A549 treated with Mapracorat at 1 μM for 4 hours (cell line): ENCODE data around the gene PRSS37. TPM values are rescaled to one million over a fixed set of nuclear protein-coding genes. Genes with fewer than 3 reads are reported as not detected.

ENCODE experiments used
- total RNA-seq: library from RNA; stranded (reverse); fragments of 200-300 nt; extraction: Qiagen RNA extraction; gene quantifications from 5 replicates; pipeline ENCODE4 v1.2.3, GENCODE V29; 2022

The PRSS37 gene, protein sequence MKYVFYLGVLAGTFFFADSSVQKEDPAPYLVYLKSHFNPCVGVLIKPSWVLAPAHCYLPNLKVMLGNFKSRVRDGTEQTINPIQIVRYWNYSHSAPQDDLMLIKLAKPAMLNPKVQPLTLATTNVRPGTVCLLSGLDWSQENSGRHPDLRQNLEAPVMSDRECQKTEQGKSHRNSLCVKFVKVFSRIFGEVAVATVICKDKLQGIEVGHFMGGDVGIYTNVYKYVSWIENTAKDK
- total RNA-seq, result not detected in 5 replicates

DNA sequence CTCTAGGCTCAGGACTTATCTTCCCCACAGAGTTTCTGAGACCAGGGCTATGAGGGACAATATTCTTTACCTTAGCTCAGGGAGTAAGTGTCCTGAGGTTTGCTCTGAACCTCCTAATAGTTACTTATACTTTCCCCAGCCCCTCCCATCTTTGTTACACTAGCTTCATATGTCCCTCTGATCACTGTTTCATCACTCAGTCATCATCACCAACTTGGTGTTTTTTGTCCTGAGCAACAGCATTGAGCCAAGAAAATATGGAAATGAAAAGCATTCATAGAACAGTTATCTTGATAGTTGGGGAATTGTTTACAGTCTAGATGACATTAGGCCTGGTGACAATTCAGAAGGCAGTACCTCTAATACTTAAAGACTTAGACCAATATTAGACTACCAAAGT is at the start of gene PRSS37:
TSS of gene PRSS37 (minus strand) at position 101 of the 400 bp plus-strand sequence. CDS start 436 bp downstream, outside the sequence.

GRCh38 chr7:141789917-141790316 is 51.4 kb downstream of the PRSS37 start, which contains the start of gene TAS2R5:
Gene TAS2R5, plus strand, starts transcription at chr7:141790217. Its CDS starts 145 bp downstream, at chr7:141790362.

Other genes with a start within 250 kb of the PRSS37 start
- 4.7 to 6.2 TPM (median 5.9 TPM) in 5 replicates for gene DENND11, start 139.3 kb downstream of the PRSS37 start, total RNA-seq
- gene WEE2, start 133.1 kb downstream of the PRSS37 start, total RNA-seq, result not detected in 5 replicates
- 270 to 355 TPM (median 288 TPM) in 5 replicates for gene SSBP1, start 103.1 kb downstream of the PRSS37 start, total RNA-seq
- gene TAS2R3, start 77.4 kb downstream of the PRSS37 start, total RNA-seq, result not detected in 5 replicates
- gene TAS2R4, start 64.8 kb downstream of the PRSS37 start, total RNA-seq, result 0.07 to 0.16 TPM (median 0.14 TPM) in 5 replicates
- 0.31 to 0.45 TPM (median 0.36 TPM) in 5 replicates for gene TAS2R5, start 51.3 kb downstream of the PRSS37 start, total RNA-seq
- not detected in 5 replicates for gene OR9A4, start 74.9 kb upstream of the PRSS37 start, total RNA-seq
- not detected in 5 replicates for gene CLEC5A, start 105.5 kb upstream of the PRSS37 start, total RNA-seq
- gene TAS2R38, start 132.3 kb upstream of the PRSS37 start, total RNA-seq, result not detected in 5 replicates
- 0.48 to 0.74 TPM (median 0.56 TPM) in 5 replicates for gene MGAM, start 154.4 kb upstream of the PRSS37 start, total RNA-seq